HL-60 (cell line): ENCODE data around the gene PRDM1.
A peak's percentile ranks its signal among the peaks of the same experiment; 100 is the strongest.

ENCODE experiments used
- DNase-seq, 2 experiments: peaks; one replicate each; pipeline ENCODE4 v3.0.0-alpha.2; 2010 to 2020; ENCODE audit warnings: low read depth in 1 of 2, low spot score in 1 of 2
- H3K27ac ChIP-seq: fragments of 250-450 bp; sonication (Bioruptor Pico); replicated peaks from 2 replicates; pipeline ENCODE4 v1.5.1; 2020; ENCODE audit warnings: mild to moderate bottlenecking, moderate library complexity
- H3K27me3 ChIP-seq: fragments of 250-450 bp; sonication (Bioruptor Pico); 2 replicates; pipeline ENCODE4 v1.5.1; 2021; ENCODE audit warnings: mild to moderate bottlenecking, moderate library complexity; ENCODE audit not compliant: insufficient read depth, poor library complexity, severe bottlenecking
- H3K4me3 ChIP-seq: replicated peaks from 2 replicates; pipeline ENCODE4 v1.5.1; 2011; ENCODE audit warnings: mild to moderate bottlenecking, control low read depth, low read length; ENCODE audit not compliant: insufficient read depth
- GABPA ChIP-seq: IDR thresholded peaks from 2 replicates; pipeline ENCODE4 v1.6.1; 2012; ENCODE audit warnings: low read depth
- POLR2AphosphoS5 ChIP-seq: IDR thresholded peaks from 2 replicates; pipeline ENCODE4 v1.6.1; 2012; ENCODE audit warnings: low read depth
- SPI1 ChIP-seq: IDR thresholded peaks from 2 replicates; pipeline ENCODE4 v1.6.1; 2012; ENCODE audit warnings: low read depth, mild to moderate bottlenecking, borderline replicate concordance
- TF ChIP-seq, protein P1 (sequence below): IDR thresholded peaks from 2 replicates; pipeline ENCODE4 v1.6.1; 2012; ENCODE audit warnings: low read depth; ENCODE audit not compliant: insufficient replicate concordance
- TF ChIP-seq, protein P2 (sequence below): IDR thresholded peaks from one replicate; pipeline ENCODE4 v1.5.1; 2011; ENCODE audit warnings: low read length, control low read depth, inconsistent platforms; ENCODE audit not compliant: insufficient read depth

PRDM1 gene

DNA sequence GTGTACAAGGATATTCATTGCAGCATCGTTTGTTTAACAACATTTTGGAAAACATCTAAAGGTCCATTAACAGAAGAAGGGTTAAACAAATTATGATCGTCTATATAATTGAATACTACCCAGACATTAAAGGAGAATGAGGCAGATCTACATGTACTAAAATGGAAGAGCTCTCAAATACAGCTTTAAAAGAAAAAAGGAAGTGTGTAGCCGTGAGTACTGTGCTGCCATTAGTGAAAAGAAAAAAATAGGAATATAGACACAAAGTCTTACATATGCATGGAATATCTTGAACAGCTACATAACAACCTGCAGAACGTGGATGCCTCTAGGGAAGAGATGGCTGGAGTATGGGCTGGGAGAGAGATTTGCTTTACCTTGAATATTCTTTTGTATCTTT is 37.9 kb downstream of the PRDM1 start:
- Histone ChIP-seq H3K4me3 (no peak overlapping the region), H3K27me3 (no peaks in the 10 kb centered on the region), H3K27ac (no peak overlapping the region)
- no peak for TF ChIP-seq POLR2AphosphoS5
- peak; percentile 88 for TF ChIP-seq SPI1
- no peak for DNase-seq

DNA sequence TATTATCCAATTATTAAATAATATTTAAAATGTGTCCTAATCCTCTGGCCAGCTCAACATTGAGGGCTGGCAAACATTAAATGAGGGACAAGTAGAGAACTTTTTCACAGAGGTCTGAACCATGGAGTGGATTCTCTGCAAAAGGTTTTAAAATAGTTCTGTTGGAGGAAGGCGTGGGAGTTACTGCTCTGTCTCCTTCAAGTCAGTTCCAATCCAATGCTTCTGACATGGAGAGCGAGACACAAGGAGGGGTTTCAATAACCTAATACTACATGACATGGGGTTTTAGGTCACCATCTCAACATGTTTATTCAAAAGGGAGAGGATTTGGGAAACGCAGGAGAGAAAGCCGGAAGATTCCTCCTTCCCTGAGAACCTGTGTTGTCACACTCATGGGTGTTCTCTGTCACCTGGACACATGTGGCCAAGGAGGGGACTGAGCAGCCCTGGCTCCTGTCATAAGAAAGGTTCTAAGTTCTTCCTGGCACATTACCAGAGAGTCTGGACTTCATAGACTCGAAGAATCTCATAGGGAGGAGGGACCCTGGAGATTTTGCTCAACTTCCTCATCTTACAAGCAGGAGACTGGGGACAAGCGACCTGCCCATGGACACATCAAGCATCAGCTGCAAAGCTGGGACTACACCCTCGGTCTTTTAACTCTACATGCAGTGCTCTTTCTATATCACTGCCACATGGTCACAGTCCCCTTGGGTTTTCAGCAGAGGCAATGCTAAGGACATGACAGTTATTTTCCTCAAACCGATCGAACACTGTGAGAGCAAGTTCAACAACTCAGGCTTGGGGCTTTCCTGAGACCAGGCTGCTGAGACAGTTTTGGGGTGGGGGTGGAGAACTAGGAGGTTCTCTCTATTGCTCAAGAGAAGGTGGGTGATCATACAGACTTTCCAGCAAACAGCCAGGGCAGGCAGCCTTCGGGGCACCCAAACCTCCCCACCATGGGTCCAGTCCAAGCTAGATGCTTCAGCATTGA is 38.6 kb downstream of the PRDM1 start:
- H3K27ac ChIP-seq = no peak overlapping the region
- no peak overlapping the region for H3K4me3 ChIP-seq
- peak in 1 of 2 experiments; percentile 42 for DNase-seq
- no peaks in the 10 kb centered on the region for H3K27me3 ChIP-seq
- TF ChIP-seq POLR2AphosphoS5 (no peak), GABPA (no peak), SPI1 (no peak)
- TF ChIP-seq, protein P1, sequence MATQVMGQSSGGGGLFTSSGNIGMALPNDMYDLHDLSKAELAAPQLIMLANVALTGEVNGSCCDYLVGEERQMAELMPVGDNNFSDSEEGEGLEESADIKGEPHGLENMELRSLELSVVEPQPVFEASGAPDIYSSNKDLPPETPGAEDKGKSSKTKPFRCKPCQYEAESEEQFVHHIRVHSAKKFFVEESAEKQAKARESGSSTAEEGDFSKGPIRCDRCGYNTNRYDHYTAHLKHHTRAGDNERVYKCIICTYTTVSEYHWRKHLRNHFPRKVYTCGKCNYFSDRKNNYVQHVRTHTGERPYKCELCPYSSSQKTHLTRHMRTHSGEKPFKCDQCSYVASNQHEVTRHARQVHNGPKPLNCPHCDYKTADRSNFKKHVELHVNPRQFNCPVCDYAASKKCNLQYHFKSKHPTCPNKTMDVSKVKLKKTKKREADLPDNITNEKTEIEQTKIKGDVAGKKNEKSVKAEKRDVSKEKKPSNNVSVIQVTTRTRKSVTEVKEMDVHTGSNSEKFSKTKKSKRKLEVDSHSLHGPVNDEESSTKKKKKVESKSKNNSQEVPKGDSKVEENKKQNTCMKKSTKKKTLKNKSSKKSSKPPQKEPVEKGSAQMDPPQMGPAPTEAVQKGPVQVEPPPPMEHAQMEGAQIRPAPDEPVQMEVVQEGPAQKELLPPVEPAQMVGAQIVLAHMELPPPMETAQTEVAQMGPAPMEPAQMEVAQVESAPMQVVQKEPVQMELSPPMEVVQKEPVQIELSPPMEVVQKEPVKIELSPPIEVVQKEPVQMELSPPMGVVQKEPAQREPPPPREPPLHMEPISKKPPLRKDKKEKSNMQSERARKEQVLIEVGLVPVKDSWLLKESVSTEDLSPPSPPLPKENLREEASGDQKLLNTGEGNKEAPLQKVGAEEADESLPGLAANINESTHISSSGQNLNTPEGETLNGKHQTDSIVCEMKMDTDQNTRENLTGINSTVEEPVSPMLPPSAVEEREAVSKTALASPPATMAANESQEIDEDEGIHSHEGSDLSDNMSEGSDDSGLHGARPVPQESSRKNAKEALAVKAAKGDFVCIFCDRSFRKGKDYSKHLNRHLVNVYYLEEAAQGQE = no peak
- TF ChIP-seq, protein P2, sequence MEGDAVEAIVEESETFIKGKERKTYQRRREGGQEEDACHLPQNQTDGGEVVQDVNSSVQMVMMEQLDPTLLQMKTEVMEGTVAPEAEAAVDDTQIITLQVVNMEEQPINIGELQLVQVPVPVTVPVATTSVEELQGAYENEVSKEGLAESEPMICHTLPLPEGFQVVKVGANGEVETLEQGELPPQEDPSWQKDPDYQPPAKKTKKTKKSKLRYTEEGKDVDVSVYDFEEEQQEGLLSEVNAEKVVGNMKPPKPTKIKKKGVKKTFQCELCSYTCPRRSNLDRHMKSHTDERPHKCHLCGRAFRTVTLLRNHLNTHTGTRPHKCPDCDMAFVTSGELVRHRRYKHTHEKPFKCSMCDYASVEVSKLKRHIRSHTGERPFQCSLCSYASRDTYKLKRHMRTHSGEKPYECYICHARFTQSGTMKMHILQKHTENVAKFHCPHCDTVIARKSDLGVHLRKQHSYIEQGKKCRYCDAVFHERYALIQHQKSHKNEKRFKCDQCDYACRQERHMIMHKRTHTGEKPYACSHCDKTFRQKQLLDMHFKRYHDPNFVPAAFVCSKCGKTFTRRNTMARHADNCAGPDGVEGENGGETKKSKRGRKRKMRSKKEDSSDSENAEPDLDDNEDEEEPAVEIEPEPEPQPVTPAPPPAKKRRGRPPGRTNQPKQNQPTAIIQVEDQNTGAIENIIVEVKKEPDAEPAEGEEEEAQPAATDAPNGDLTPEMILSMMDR = no peak

DNA sequence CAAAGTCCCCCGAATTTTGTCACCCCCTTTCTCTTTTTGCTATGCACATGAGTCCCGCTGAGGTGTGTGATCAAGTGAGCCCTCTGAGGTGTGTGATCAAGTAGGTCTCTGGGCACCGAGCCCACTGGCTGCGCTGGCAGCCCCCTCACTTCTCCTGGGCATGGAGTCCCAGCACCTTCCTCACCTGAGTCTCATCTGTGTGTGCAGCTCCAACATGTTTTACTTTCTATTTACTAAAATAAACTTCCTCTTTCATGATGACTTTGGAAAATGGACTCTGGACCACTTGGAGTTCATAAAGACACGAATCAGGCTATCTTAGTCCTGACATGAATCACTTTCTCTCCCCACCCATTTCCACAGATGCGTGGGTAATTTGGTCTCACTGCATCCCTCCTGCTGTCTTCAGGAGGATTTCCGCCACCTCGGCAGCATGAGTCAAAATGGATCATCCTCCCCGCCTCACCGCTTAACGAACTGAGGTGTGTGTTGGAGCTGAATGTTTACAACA is 39.8 kb downstream of the PRDM1 start:
- H3K27ac ChIP-seq = no peak overlapping the region
- no peak for DNase-seq
- TF ChIP-seq POLR2AphosphoS5 = no peak
- TF ChIP-seq GABPA = no peak
- TF ChIP-seq, protein P1 = no peak
- TF ChIP-seq, protein P2 = no peak
- no peak for TF ChIP-seq SPI1
- no peaks in the 10 kb centered on the region for H3K27me3 ChIP-seq
- no peak overlapping the region for H3K4me3 ChIP-seq

DNA sequence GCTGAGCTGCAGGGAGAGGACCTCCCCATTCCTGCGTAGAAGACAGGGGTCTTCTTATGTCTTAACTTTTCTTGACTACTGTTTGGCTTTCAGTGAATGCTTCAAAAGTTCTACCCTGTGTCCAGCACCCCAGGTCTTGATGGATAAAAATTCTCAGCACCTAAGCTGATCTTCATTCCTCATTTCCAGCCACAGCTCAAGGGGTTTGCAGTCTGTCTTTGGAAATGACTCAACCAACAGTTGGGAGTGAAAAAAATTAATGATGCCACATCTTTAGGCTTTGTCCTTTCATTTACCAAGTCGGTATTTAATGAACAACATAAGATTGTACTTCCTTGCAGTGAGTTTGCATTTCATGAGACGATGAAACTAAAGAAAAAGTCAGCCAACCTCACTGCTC is 40.3 kb downstream of the PRDM1 start:
- no peaks in the 10 kb centered on the region for H3K27me3 ChIP-seq
- no peak overlapping the region for H3K4me3 ChIP-seq
- DNase-seq = no peak
- no peak for TF ChIP-seq SPI1
- TF ChIP-seq, protein P1 = no peak
- no peak overlapping the region for H3K27ac ChIP-seq
